K562 (cell line): ENCODE measurements around the gene LAMA5. TPM values are rescaled to one million over a fixed set of nuclear protein-coding genes. Genes with fewer than 3 reads are reported as not detected.

Experiments
- CHD1 ChIP-seq: fragments of 200-600 bp; sonication (generic); IDR thresholded peaks from one replicate; pipeline ENCODE4 v1.6.1; 2012; ENCODE audit warnings: mild to moderate bottlenecking, moderate library complexity, low read length, inconsistent platforms
- ERF ChIP-seq: fragments of 450-650 bp; formaldehyde crosslinking; IDR thresholded peaks from 2 replicates; pipeline ENCODE4 v1.4.0; 2020; ENCODE audit warnings: mild to moderate bottlenecking, mixed read lengths
- GTF2A2 ChIP-seq: IDR thresholded peaks from 2 replicates; pipeline ENCODE4 v1.6.1; 2016; ENCODE audit warnings: mild to moderate bottlenecking, missing genetic modification characterization, missing compliant biosample characterization
- HBP1 ChIP-seq: fragments of 450-650 bp; formaldehyde crosslinking; IDR thresholded peaks from 2 replicates; pipeline ENCODE4 v1.4.0; 2022; ENCODE audit warnings: missing genetic modification characterization
- KDM5B ChIP-seq: fragments of 200-600 bp; sonication (generic); IDR thresholded peaks from 2 replicates; pipeline ENCODE4 v1.6.1; 2012; ENCODE audit warnings: low read depth, mild to moderate bottlenecking, moderate library complexity, low read length, control low read depth, inconsistent platforms; ENCODE audit not compliant: insufficient replicate concordance
- MECOM ChIP-seq: fragments of 250-450 bp; sonication (Bioruptor Pico); IDR thresholded peaks from 2 replicates; pipeline ENCODE4 v1.8.0; 2022; ENCODE audit warnings: inconsistent platforms
- MIER1 ChIP-seq: fragments of 450-650 bp; IDR thresholded peaks from 2 replicates; pipeline ENCODE4 v1.6.1; 2016; ENCODE audit warnings: antibody characterized with exemption, mild to moderate bottlenecking, low read depth
- NFE2L1 ChIP-seq: fragments of 450-650 bp; IDR thresholded peaks from 2 replicates; pipeline ENCODE4 v1.6.1; 2016; ENCODE audit warnings: missing genetic modification characterization, low read depth, mild to moderate bottlenecking, missing compliant biosample characterization, moderate library complexity, borderline replicate concordance
- POLR2A ChIP-seq: fragments of 450-650 bp; conservative IDR thresholded peaks from 2 replicates; pipeline ENCODE4 v1.6.1; 2016
- PRMT5 ChIP-seq: sonication (generic); formaldehyde crosslinking; IDR thresholded peaks from 2 replicates; pipeline ENCODE4 v1.5.0; 2020; ENCODE audit warnings: missing genetic modification reagents
- RBM17 ChIP-seq: fragments of 200-400 bp; formaldehyde crosslinking; IDR thresholded peaks from 2 replicates; pipeline ENCODE4 v1.6.1; 2017; ENCODE audit warnings: low read depth, mild to moderate bottlenecking, low read length, borderline replicate concordance
- SOX6 ChIP-seq: fragments of 450-650 bp; IDR thresholded peaks from 2 replicates; pipeline ENCODE4 v1.6.1; 2014; ENCODE audit warnings: mild to moderate bottlenecking
- TRIM25 ChIP-seq: fragments of 450-650 bp; IDR thresholded peaks from 2 replicates; pipeline ENCODE4 v1.7.0; 2016; ENCODE audit warnings: borderline replicate concordance
- ZNF76 ChIP-seq: fragments of 250-450 bp; sonication (Bioruptor Pico); IDR thresholded peaks from 2 replicates; pipeline ENCODE4 v1.4.0; 2020; ENCODE audit warnings: mild to moderate bottlenecking, moderate library complexity, borderline replicate concordance
- ZNF764 ChIP-seq: fragments of 250-450 bp; sonication (Bioruptor Pico); IDR thresholded peaks from 2 replicates; pipeline ENCODE4 v1.4.0; 2020; ENCODE audit warnings: low read depth, mild to moderate bottlenecking, moderate library complexity
- polyA plus RNA-seq, 8 experiments: library from polyadenylated mRNA; depleted of rRNA in 4 of 8; stranded (reverse) in 5 of 8; unstranded in 3 of 8; fragments of >200 nt; fragmentation: Nextera tagmentation in 2 of 8; fragmentation: Illumina TruSeq in 1 of 8; extraction: Ambion mirVana in 2 of 8; extraction: Trizol in 1 of 8; gene quantifications; 2 replicates each; pipeline versions ENCODE4 v1.2.1 to v1.2.3, GENCODE V29; 2011 to 2014; ENCODE audit warnings: inconsistent platforms in 1 of 8, missing spikeins in 1 of 8
- total RNA-seq, 7 experiments: library from RNA; depleted of rRNA in 6 of 7; stranded (reverse); fragments of >200 nt in 6 of 7; fragmentation: Illumina TruSeq in 2 of 7; extraction: Trizol in 2 of 7; gene quantifications; 2 replicates each; pipeline versions ENCODE4 v1.2.1 to v1.2.3, GENCODE V29; 2011 to 2021; ENCODE audit warnings: low replicate concordance in 1 of 7
- TF ChIP-seq, protein P1 (sequence below): sonication (generic); formaldehyde crosslinking; IDR thresholded peaks from 2 replicates; pipeline ENCODE4 v1.8.0; 2022; ENCODE audit warnings: mild to moderate bottlenecking, missing genetic modification reagents
- TF ChIP-seq, protein P2 (sequence below): sonication (generic); formaldehyde crosslinking; IDR thresholded peaks from 2 replicates; pipeline ENCODE4 v1.4.0; 2020; ENCODE audit warnings: mild to moderate bottlenecking, missing genetic modification reagents

The LAMA5 gene
- total and polyA plus RNA-seq, 9 of the 15 experiments (the other 6 are each of a cell fraction or from before 2014, with no cell fraction given): 0.31 to 101 (median 7.8) TPM

DNA sequence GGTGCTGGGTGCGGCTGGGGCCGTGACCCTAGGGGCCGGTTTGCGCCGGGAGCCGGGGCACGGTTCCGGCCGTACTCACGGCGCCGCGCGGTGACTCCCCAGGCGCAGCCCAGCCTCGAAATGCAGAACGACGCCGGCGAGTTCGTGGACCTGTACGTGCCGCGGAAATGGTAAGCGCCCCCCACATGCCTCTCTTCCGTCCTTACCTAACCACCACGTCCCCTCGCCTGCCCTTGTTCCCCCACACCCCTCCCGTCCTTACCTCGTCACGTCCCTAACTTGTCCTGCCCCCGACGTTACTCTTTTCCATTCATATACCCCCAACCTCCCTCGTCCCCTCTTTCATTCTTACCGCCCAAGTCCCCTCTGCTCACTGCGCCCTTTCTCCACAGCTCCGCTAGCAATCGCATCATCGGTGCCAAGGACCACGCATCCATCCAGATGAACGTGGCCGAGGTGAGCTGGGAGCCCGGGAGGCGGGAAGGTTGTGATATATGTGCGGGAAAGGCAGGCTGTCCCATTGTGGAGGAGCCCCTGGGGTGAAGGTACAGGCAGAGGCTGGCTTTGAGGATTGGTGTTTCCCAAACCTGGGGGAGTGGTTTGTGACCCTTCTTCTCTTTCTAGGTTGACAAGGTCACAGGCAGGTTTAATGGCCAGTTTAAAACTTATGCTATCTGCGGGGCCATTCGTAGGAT lies 20.3 kb upstream of the LAMA5 start (continued):
- TF ChIP-seq, protein P1, sequence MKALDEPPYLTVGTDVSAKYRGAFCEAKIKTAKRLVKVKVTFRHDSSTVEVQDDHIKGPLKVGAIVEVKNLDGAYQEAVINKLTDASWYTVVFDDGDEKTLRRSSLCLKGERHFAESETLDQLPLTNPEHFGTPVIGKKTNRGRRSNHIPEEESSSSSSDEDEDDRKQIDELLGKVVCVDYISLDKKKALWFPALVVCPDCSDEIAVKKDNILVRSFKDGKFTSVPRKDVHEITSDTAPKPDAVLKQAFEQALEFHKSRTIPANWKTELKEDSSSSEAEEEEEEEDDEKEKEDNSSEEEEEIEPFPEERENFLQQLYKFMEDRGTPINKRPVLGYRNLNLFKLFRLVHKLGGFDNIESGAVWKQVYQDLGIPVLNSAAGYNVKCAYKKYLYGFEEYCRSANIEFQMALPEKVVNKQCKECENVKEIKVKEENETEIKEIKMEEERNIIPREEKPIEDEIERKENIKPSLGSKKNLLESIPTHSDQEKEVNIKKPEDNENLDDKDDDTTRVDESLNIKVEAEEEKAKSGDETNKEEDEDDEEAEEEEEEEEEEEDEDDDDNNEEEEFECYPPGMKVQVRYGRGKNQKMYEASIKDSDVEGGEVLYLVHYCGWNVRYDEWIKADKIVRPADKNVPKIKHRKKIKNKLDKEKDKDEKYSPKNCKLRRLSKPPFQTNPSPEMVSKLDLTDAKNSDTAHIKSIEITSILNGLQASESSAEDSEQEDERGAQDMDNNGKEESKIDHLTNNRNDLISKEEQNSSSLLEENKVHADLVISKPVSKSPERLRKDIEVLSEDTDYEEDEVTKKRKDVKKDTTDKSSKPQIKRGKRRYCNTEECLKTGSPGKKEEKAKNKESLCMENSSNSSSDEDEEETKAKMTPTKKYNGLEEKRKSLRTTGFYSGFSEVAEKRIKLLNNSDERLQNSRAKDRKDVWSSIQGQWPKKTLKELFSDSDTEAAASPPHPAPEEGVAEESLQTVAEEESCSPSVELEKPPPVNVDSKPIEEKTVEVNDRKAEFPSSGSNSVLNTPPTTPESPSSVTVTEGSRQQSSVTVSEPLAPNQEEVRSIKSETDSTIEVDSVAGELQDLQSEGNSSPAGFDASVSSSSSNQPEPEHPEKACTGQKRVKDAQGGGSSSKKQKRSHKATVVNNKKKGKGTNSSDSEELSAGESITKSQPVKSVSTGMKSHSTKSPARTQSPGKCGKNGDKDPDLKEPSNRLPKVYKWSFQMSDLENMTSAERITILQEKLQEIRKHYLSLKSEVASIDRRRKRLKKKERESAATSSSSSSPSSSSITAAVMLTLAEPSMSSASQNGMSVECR (CRISPR knock-in tag): 0 out of 2 replicates have a peak, but pooled peaks have one; percentile 41
- TF ChIP-seq NFE2L1 (tag): no peak
- peak; percentile 75 for TF ChIP-seq CHD1
- TF ChIP-seq MIER1: peak; percentile 40; the same call in 1 of the 2 replicates
- TF ChIP-seq, protein P2, sequence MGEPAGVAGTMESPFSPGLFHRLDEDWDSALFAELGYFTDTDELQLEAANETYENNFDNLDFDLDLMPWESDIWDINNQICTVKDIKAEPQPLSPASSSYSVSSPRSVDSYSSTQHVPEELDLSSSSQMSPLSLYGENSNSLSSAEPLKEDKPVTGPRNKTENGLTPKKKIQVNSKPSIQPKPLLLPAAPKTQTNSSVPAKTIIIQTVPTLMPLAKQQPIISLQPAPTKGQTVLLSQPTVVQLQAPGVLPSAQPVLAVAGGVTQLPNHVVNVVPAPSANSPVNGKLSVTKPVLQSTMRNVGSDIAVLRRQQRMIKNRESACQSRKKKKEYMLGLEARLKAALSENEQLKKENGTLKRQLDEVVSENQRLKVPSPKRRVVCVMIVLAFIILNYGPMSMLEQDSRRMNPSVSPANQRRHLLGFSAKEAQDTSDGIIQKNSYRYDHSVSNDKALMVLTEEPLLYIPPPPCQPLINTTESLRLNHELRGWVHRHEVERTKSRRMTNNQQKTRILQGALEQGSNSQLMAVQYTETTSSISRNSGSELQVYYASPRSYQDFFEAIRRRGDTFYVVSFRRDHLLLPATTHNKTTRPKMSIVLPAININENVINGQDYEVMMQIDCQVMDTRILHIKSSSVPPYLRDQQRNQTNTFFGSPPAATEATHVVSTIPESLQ (CRISPR knock-in tag): peak; percentile 26; the same call in 1 of the 2 replicates
- no peak for TF ChIP-seq SOX6
- peak; percentile 36; the same call in 1 of the 2 replicates for TF ChIP-seq TRIM25
- no peak for TF ChIP-seq MECOM (CRISPR knock-in tag)
- peak; percentile 3; the same call in 1 of the 2 replicates for TF ChIP-seq POLR2A
- TF ChIP-seq PRMT5 (CRISPR knock-in tag): 0 out of 2 replicates have a peak, but pooled peaks have one; percentile 28
- TF ChIP-seq KDM5B: peak; percentile 29
- 0 out of 2 replicates have a peak, but pooled peaks have one; percentile 49 for TF ChIP-seq ERF (CRISPR knock-in tag)
- TF ChIP-seq ZNF76 (CRISPR knock-in tag): no peak
- TF ChIP-seq RBM17: no peak
- TF ChIP-seq ZNF764 (CRISPR knock-in tag): no peak
- peak; percentile 91 for TF ChIP-seq HBP1 (CRISPR knock-in tag)
- TF ChIP-seq GTF2A2 (tag): no peak
